Small intestine (tissue), 16 donors: ENCODE results near the gene C3orf85. TPM values are rescaled to one million over a fixed set of nuclear protein-coding genes. Genes with fewer than 3 reads are reported as not detected.
A peak's percentile ranks its signal among the peaks of the same experiment; 100 is the strongest.

Experiments used
- DNase-seq, 2 donors: peaks; one replicate each; pipeline versions ENCODE4 v3.0.0 to v3.0.0-alpha.2; 2013
- FAIRE-seq: peaks from 2 replicates; lab custom pipeline; 2012; peaks lifted over from hg19 to GRCh38; lab: Jason Lieb, UNC
- H3K27ac ChIP-seq, 3 donors: one replicate each; pipeline ENCODE4 v1.5.1; 2013; ENCODE audit warnings: low read length in 2 of 3, mild to moderate bottlenecking in 2 of 3, control low read depth in 1 of 3, inconsistent platforms in 1 of 3, low read depth in 1 of 3, moderate library complexity in 1 of 3
- H3K27me3 ChIP-seq, 3 donors: one replicate each; pipeline ENCODE4 v1.6.1; 2013; ENCODE audit warnings: low read length in 3 of 3, inconsistent platforms in 1 of 3; ENCODE audit not compliant: control insufficient read depth in 3 of 3, insufficient read depth in 3 of 3
- H3K36me3 ChIP-seq, 3 donors: one replicate each; pipeline ENCODE4 v1.6.1; 2013; ENCODE audit warnings: low read length in 3 of 3, inconsistent platforms in 1 of 3, low read depth in 1 of 3, mild to moderate bottlenecking in 1 of 3, moderate library complexity in 1 of 3; ENCODE audit not compliant: control insufficient read depth in 3 of 3, insufficient read depth in 2 of 3
- H3K4me1 ChIP-seq, 3 donors: one replicate each; pipeline ENCODE4 v1.6.1; 2013; ENCODE audit warnings: low read length in 2 of 3, inconsistent platforms in 1 of 3, low read depth in 1 of 3, mild to moderate bottlenecking in 1 of 3, moderate library complexity in 1 of 3; ENCODE audit not compliant: control insufficient read depth in 3 of 3, insufficient read depth in 2 of 3
- H3K4me3 ChIP-seq, 3 donors: one replicate each; pipeline ENCODE4 v1.5.1; 2013; ENCODE audit warnings: low read length in 3 of 3, control low read depth in 1 of 3, inconsistent platforms in 1 of 3, low read depth in 1 of 3, mild to moderate bottlenecking in 1 of 3, moderate library complexity in 1 of 3
- H3K9me3 ChIP-seq, 2 donors: one replicate each; pipeline ENCODE4 v1.6.1; 2013; ENCODE audit warnings: low read depth in 1 of 2, low read length in 1 of 2; ENCODE audit not compliant: control insufficient read depth in 2 of 2, insufficient read depth in 1 of 2
- WGBS, 3 donors: extraction: QIAGEN DNeasy Blood & Tissue Kit; methylation state at CpG; one replicate each; pipeline ENCODE4 v1.1.7; 2013; 5-methylcytosine and 5-hydroxymethylcytosine counted together
- long read RNA-seq, 10 donors: transcript quantifications; one replicate each; lab custom pipeline, GENCODE V29; 2026
- polyA plus RNA-seq, 4 donors: library from polyadenylated mRNA; stranded (reverse) in 3 of 4; unstranded in 1 of 4; fragments of 200-250 nt in 3 of 4; fragments of 120-200 nt in 1 of 4; gene quantifications; one replicate each; pipeline versions ENCODE4 v1.2.1 to v1.2.3, GENCODE V29; 2013
- donor health status: healthy with polysubstance abuse.
- donor health status: control.
- donor health status: control.
- donor health status: Bipolar disorder and iron deficiency.
- donor health status: healthy.

Gene C3orf85
- 100 to 1,000 TPM in 2 of 4 donors, 10 to 100 TPM in 2; 10.3 to 131 (median 107) TPM for polyA plus RNA-seq
- long read RNA-seq, donor 1: 0 reads
- long read RNA-seq, donor 2, transcript C3orf85-208 (4 exons, 925 nt): major isoform, 22 of 37 reads
- long read RNA-seq, donor 2, partial matches to known transcripts: 0 of 37 reads
- long read RNA-seq, donor 2, other reads (novel, unspliced or antisense): 11 of 37 reads
- long read RNA-seq, donor 3, transcript C3orf85-208 (4 exons, 925 nt): major isoform, 18 of 29 reads
- long read RNA-seq, donor 3, partial matches to known transcripts: 0 of 29 reads
- long read RNA-seq, donor 3, other reads (novel, unspliced or antisense): 7 of 29 reads
- long read RNA-seq, donor 4, partial matches to known transcripts: 0 of 1 reads
- long read RNA-seq, donor 4, other reads (novel, unspliced or antisense): 0 of 1 reads
- long read RNA-seq, donor 5, transcript C3orf85-208 (4 exons, 925 nt): major isoform, 11 of 14 reads
- long read RNA-seq, donor 5, partial matches to known transcripts: 0 of 14 reads
- long read RNA-seq, donor 5, other reads (novel, unspliced or antisense): 0 of 14 reads
- long read RNA-seq, donor 6, transcript C3orf85-208 (4 exons, 925 nt): major isoform, 23 of 67 reads
- long read RNA-seq, donor 6, transcript C3orf85-202 (2 exons, 375 nt): minor isoform, 9 of 67 reads
- long read RNA-seq, donor 6, partial matches to known transcripts: 10 of 67 reads
- long read RNA-seq, donor 6, other reads (novel, unspliced or antisense): 24 of 67 reads
- long read RNA-seq, donor 7: 0 reads
- long read RNA-seq, donor 8: 0 reads
- long read RNA-seq, donor 9, transcript C3orf85-208 (4 exons, 925 nt): major isoform, 8 of 8 reads
- long read RNA-seq, donor 9, partial matches to known transcripts: 0 of 8 reads
- long read RNA-seq, donor 9, other reads (novel, unspliced or antisense): 0 of 8 reads
- long read RNA-seq, donor 10, transcript C3orf85-208 (4 exons, 925 nt): major isoform, 8 of 28 reads
- long read RNA-seq, donor 10, partial matches to known transcripts: 8 of 28 reads
- long read RNA-seq, donor 10, other reads (novel, unspliced or antisense): 9 of 28 reads

GRCh38 chr3:109136523-109136922 lies at the start of gene C3orf85:
Gene C3orf85, plus strand, starts transcription at chr3:109136719. Its CDS starts 129 bp downstream, at chr3:109136848.
- H3K27ac ChIP-seq: peak within 1 kb of the TSS in 1 of 3 donors; percentile 70
- WGBS, 3 donors: 14 to 57% (median 41%) methylated on average over 3 of the region's 3 CpGs
- FAIRE-seq (no peak), DNase-seq (peak; percentile 75 to 79)
- H3K27me3 ChIP-seq: no peaks in the 10 kb centered on the region
- H3K4me3 ChIP-seq: peak within 1 kb of the TSS in 2 of 3 donors; percentile 49 to 55
- H3K4me1 ChIP-seq: peaks cover 0 to 13% (median 4%) of the 10 kb centered on the region in 3 donors
- peaks cover 0 to 3% of the 10 kb centered on the region in 2 donors for H3K9me3 ChIP-seq
- peaks cover 0 to 6% (median 3%) of the 10 kb centered on the region in 3 donors for H3K36me3 ChIP-seq

GRCh38 chr3:109089265-109089664 lies 47.3 kb upstream of the C3orf85 start:
- 76 to 91% (median 85%) methylated on average over 1 of the region's 1 CpG for WGBS, 3 donors
- Histone ChIP-seq H3K4me3 (no peak overlapping the region), H3K4me1 (no peaks in the 10 kb centered on the region), H3K36me3 (no peaks in the 10 kb centered on the region), H3K27ac (no peak overlapping the region), H3K27me3 (no peaks in the 10 kb centered on the region), H3K9me3 (no peaks in the 10 kb centered on the region)
- no peak for DNase-seq
- no peak for FAIRE-seq

GRCh38 chr3:109091846-109092245 lies 44.7 kb upstream of the C3orf85 start:
- no peaks in the 10 kb centered on the region for H3K4me1 ChIP-seq
- no peak overlapping the region for H3K4me3 ChIP-seq
- H3K36me3 ChIP-seq: no peaks in the 10 kb centered on the region
- FAIRE-seq (no peak), DNase-seq (no peak)
- H3K9me3 ChIP-seq: no peaks in the 10 kb centered on the region
- 34 to 38% (median 36%) methylated on average over 2 of the region's 2 CpGs for whole genome bisulfite sequencing, 3 donors
- H3K27ac ChIP-seq: no peak overlapping the region
- no peaks in the 10 kb centered on the region for H3K27me3 ChIP-seq

- no peak for DNase-seq
- H3K27ac ChIP-seq: no peak overlapping the region
- FAIRE-seq: no peak
- H3K27me3 ChIP-seq: no peaks in the 10 kb centered on the region
- H3K4me3 ChIP-seq: no peak overlapping the region
- no peaks in the 10 kb centered on the region for H3K9me3 ChIP-seq
- H3K4me1 ChIP-seq: no peaks in the 10 kb centered on the region
- no peaks in the 10 kb centered on the region for H3K36me3 ChIP-seq
Measured at GRCh38 chr3:109093561-109093960, 43.0 kb upstream of the C3orf85 start.

- Histone ChIP-seq H3K27ac (no peak overlapping the region), H3K9me3 (no peaks in the 10 kb centered on the region), H3K4me3 (no peak overlapping the region), H3K36me3 (no peaks in the 10 kb centered on the region), H3K4me1 (no peaks in the 10 kb centered on the region), H3K27me3 (no peaks in the 10 kb centered on the region)
- no peak for DNase-seq
- no peak for FAIRE-seq
- 95 to 100% (median 96%) methylated on average over 1 of the region's 1 CpG for WGBS, 3 donors
Measured at GRCh38 chr3:109095166-109095565, 41.4 kb upstream of the C3orf85 start.

- Histone ChIP-seq H3K36me3 (no peaks in the 10 kb centered on the region), H3K4me1 (no peaks in the 10 kb centered on the region), H3K27ac (no peak overlapping the region), H3K9me3 (no peaks in the 10 kb centered on the region), H3K4me3 (no peak overlapping the region), H3K27me3 (no peaks in the 10 kb centered on the region)
- FAIRE-seq (no peak), DNase-seq (peak; percentile 44 to 62)
- 36 to 61% (median 45%) methylated on average over 5 of the region's 5 CpGs for WGBS, 3 donors
Measured at GRCh38 chr3:109098079-109098644, 38.4 kb upstream of the C3orf85 start.

- DNase-seq (no peak), FAIRE-seq (no peak)
- no peak overlapping the region for H3K4me3 ChIP-seq
- WGBS, 3 donors: 85 to 92% (median 89%) methylated on average over 4 of the region's 4 CpGs
- H3K4me1 ChIP-seq: peaks cover 0 to 4% (median 0%) of the 10 kb centered on the region in 3 donors
- H3K36me3 ChIP-seq: no peaks in the 10 kb centered on the region
- H3K27ac ChIP-seq: no peak overlapping the region
- H3K27me3 ChIP-seq: no peaks in the 10 kb centered on the region
- no peaks in the 10 kb centered on the region for H3K9me3 ChIP-seq
Measured at GRCh38 chr3:109109574-109109973, 26.9 kb upstream of the C3orf85 start.
